ENCODE results near the gene PTRHD1.
A peak's percentile ranks its signal among the peaks of the same experiment; 100 is the strongest.

The PTRHD1 gene

GRCh38 chr2:24830351-24830750 is 37.2 kb upstream of the PTRHD1 start:
- DNase-seq (ENCODE audit: low spot score): no peak

- DNase-seq (ENCODE audit: low spot score): no peak
Observed at GRCh38 chr2:24828238-24828996, 35.2 kb upstream of the PTRHD1 start.

GRCh38 chr2:24827321-24828237 is 34.4 kb upstream of the PTRHD1 start:
- peak; percentile 92 for DNase-seq (ENCODE audit: low spot score)

- DNase-seq (ENCODE audit: low spot score): no peak
Observed at GRCh38 chr2:24826773-24827145, 33.6 kb upstream of the PTRHD1 start.

- no peak for DNase-seq (ENCODE audit: low spot score)
Observed at GRCh38 chr2:24825883-24826772, 32.9 kb upstream of the PTRHD1 start.

GRCh38 chr2:24824966-24825882 is 32.0 kb upstream of the PTRHD1 start:
- no peak for DNase-seq (ENCODE audit: low spot score)

GRCh38 chr2:24824071-24824588 is 30.9 kb upstream of the PTRHD1 start:
- DNase-seq (ENCODE audit: low spot score): no peak

GRCh38 chr2:24822049-24822706 is 29.0 kb upstream of the PTRHD1 start:
- no peak for DNase-seq (ENCODE audit: low spot score)

GRCh38 chr2:24821433-24821891 is 28.3 kb upstream of the PTRHD1 start:
- DNase-seq (ENCODE audit: low spot score): no peak

GRCh38 chr2:24820598-24821432 is 27.6 kb upstream of the PTRHD1 start:
- no peak for DNase-seq (ENCODE audit: low spot score)

GRCh38 chr2:24820175-24820513 is 27.0 kb upstream of the PTRHD1 start:
- no peak for DNase-seq (ENCODE audit: low spot score)

- DNase-seq (ENCODE audit: low spot score): no peak
Observed at GRCh38 chr2:24819442-24820174, 26.4 kb upstream of the PTRHD1 start.

- no peak for DNase-seq (ENCODE audit: low spot score)
Observed at GRCh38 chr2:24818721-24819167, 25.6 kb upstream of the PTRHD1 start.

- no peak for DNase-seq (ENCODE audit: low spot score)
Observed at GRCh38 chr2:24816884-24817283, 23.7 kb upstream of the PTRHD1 start.

GRCh38 chr2:24816404-24816803 is 23.2 kb upstream of the PTRHD1 start:
- DNase-seq (ENCODE audit: low spot score): no peak

- no peak for DNase-seq (ENCODE audit: low spot score)
Observed at GRCh38 chr2:24815171-24815570, 22.0 kb upstream of the PTRHD1 start.

GRCh38 chr2:24814516-24814915 is 21.3 kb upstream of the PTRHD1 start:
- no peak for DNase-seq (ENCODE audit: low spot score)

- DNase-seq (ENCODE audit: low spot score): no peak
Observed at GRCh38 chr2:24813691-24814137, 20.5 kb upstream of the PTRHD1 start.

Data from globus pallidus (tissue), 1 donor.